GM10248 (cell line): ENCODE results near the gene ECE2.

Experiments used
- CTCF ChIA-PET: fragments of 300-600 bp; sonication (Branson Sonifier 250); formaldehyde crosslinking; extraction: SDS; loops from one replicate; lab custom pipeline; 2021; ENCODE audit warnings: antibody characterized with exemption; lab: Yijun Ruan, JAX
- POLR2A ChIA-PET: fragments of 350-650 bp; sonication (Branson Sonifier 250); formaldehyde crosslinking; extraction: SDS; loops from one replicate; lab custom pipeline; 2020; ENCODE audit warnings: antibody characterized with exemption; lab: Yijun Ruan, JAX
- DNase-seq: peaks from one replicate; pipeline ENCODE4 v3.0.0; 2012; ENCODE audit errors: extremely low spot score
- CTCF ChIP-seq: IDR thresholded peaks from 2 replicates; pipeline ENCODE4 v1.5.1; 2012; ENCODE audit warnings: mild to moderate bottlenecking, low read depth; ENCODE audit errors: extremely low read depth, missing control alignments, control extremely low read depth

The ECE2 gene

DNA sequence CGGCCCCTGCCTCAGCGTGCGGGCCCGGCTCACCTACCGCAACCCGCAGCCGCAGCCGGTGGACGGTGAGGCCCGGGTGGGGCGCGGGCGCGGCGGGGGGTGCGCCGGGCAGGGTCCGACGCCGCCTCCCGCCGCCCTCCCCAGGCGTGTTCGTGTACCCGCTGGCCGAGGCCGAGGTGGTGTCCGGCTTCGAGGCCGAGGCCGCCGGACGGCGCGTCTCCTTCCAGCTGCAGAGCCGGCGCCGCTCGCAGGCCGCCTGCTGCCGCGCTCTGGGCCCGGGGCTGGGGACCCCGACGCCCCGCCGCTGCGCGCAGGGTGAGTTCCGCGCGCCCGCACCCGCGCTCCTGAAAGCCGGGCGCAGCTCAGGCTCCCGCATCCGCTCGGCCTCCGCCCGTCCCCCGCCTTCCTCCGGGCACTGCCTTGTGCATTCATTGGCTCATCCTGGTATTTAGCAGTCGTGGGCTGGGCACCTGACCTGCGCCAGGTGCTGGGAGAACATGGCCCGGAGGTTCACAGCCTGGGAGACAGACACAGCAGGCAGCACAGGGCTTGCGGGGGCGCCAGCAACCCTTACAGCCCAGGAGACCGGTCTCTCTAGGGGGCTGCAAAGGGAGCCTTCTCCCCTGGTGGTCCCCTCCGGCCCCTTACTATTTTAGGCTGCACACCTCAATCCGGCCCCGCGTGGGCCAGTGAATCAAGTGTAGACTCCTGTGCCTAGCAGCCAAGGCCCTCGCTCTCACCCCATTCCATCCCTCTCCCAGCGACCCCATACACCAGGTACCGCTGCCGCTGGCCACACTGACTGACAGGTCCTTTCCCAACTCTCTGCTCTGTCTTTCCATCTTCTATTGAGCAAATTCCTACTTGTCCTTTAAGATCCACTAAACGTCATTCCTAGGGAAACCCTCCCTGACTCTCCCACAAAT is 45.0 kb upstream of the ECE2 start:
- POLR2A ChIA-PET = no interaction called here
- TF ChIP-seq CTCF = no peak
- no peak for DNase-seq
- CTCF ChIA-PET = interaction anchor here (1.3 to 8.6 kb wide), 5 partner anchors 9 to 22 kb away, joined by 4 to 160 read pairs (median 70); partner anchors contain the start of gene EEF1AKMT4

DNA sequence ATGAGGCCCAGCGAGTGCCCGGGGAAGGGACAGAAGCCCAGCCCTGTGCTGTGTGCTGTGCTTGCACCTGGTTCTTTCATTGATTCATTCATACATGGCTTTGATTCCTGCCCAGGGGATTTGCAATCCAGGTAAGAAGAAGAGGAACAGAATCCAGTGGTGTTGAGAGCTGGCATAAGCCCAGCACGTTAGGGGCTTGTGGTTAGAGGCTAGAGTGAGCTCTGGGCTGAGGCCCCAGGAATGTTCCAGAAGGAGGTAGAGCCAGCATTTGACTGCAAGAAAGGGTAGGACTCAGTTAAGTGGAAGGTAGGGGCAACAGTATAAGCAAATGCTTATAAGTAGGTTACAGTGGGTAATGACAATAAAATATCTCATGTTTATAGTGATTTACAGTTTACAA is 44.2 kb upstream of the ECE2 start:
- no peak for TF ChIP-seq CTCF
- CTCF ChIA-PET = interaction anchor here (1.3 to 1.4 kb wide), 2 partner anchors 11 to 18 kb away, joined by 4 to 5 read pairs; partner anchors contain the start of gene EEF1AKMT4
- POLR2A ChIA-PET = no interaction called here
- no peak for DNase-seq

- ChIA-PET POLR2A (interaction anchor here (0.6 kb wide), 1 partner anchor 36 kb away, joined by 3 read pairs; no protein-coding TSS in a partner anchor), CTCF (interaction anchor here (1.6 kb wide), 1 partner anchor 338 kb away, joined by 5 read pairs; no protein-coding TSS in a partner anchor)
- no peak for TF ChIP-seq CTCF
- no peak for DNase-seq
These were observed 42.5 kb upstream of the ECE2 start for GRCh38 chr3:184233127-184233843.

DNA sequence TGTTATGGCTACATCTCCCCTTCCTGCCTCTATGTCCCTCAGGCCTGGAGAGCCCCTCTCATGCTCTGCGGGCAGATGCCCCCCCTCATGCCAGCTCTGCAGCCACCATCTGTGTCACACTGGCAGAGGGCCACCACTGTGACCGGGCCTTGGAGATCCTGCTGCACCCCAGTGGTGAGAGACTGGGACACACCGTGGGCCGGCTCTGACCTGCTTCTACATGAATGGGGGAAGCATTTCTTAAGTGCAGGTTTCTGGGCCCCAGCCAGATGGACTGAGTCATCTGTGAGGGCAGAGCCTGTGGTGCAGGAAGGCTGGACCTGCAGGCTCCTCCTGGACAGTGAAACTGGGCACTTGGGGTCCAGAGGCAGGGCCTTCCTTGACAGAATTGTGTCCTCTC is 41.6 kb upstream of the ECE2 start:
- POLR2A ChIA-PET = interaction anchor here (0.6 kb wide), 1 partner anchor 37 kb away, joined by 3 read pairs; no protein-coding TSS in a partner anchor
- no peak for TF ChIP-seq CTCF
- CTCF ChIA-PET = interaction anchor here (1.1 kb wide), 1 partner anchor 16 kb away, joined by 3 read pairs; the partner anchor contains the start of gene EEF1AKMT4
- DNase-seq = no peak

DNA sequence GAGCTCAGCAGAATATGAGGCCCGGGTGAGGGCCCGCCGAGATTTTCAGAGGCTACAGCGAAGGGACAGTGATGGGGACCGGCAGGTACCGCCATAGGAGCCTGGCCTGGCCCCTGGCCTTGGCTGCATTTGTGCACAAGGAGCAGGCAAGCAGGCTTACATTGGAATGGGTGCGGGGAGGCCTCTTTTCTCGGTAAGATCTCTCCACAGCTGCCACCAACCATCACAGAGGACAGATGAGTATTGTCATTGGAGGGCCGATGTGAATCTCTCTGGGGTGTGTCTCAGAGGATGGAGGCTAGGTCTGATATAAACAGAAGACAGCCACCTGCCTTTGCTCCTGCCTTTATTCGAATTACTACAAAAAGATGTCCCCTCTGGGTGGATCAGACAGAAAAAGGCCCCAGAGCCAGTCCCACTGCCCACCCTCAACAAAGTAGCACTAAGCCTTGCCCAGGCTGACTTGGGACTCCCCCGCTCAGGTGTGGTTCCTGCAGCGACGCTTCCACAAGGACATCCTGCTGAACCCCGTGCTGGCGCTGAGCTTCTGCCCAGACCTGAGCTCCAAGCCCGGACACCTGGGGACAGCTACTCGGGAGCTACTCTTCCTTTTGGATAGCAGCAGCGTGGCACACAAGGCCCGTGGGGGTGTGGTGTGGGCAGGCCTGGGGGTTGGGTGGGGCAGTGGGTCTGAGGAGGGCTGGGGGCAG is 41.0 kb upstream of the ECE2 start:
- POLR2A ChIA-PET = no interaction called here
- TF ChIP-seq CTCF = no peak
- DNase-seq = no peak
- CTCF ChIA-PET = interaction anchor here (1.1 kb wide), 1 partner anchor 15 kb away, joined by 3 read pairs; the partner anchor contains the start of gene EEF1AKMT4

- no peak for TF ChIP-seq CTCF
- POLR2A ChIA-PET = no interaction called here
- DNase-seq = no peak
- CTCF ChIA-PET = interaction anchor here (1.0 to 7.8 kb wide), 2 partner anchors 7 to 11 kb away, joined by 4 to 98 read pairs; partner anchors contain the start of gene VWA5B2
These were observed 40.3 kb upstream of the ECE2 start for GRCh38 chr3:184235381-184236032.
